HepG2 (cell line): Measurements from ENCODE around the gene CDKN1A. TPM values are rescaled to one million over a fixed set of nuclear protein-coding genes. Genes with fewer than 3 reads are reported as not detected.

ENCODE experiments used
- NR1H2 ChIP-seq: sonication (generic); formaldehyde crosslinking; IDR thresholded peaks from 2 replicates; pipeline ENCODE4 v1.8.1; 2022; ENCODE audit warnings: low read depth, missing genetic modification reagents, borderline replicate concordance
- RFXAP ChIP-seq: sonication (generic); formaldehyde crosslinking; IDR thresholded peaks from 2 replicates; pipeline ENCODE4 v1.4.0; 2020; ENCODE audit warnings: missing genetic modification reagents, borderline replicate concordance
- SIN3A ChIP-seq: IDR thresholded peaks from 2 replicates; pipeline ENCODE4 v1.6.1; 2011; ENCODE audit warnings: low read depth, mild to moderate bottlenecking, control low read depth, low read length, borderline replicate concordance
- SNRNP70 ChIP-seq: fragments of 200-400 bp; formaldehyde crosslinking; IDR thresholded peaks from 2 replicates; pipeline ENCODE4 v1.6.1; 2017; ENCODE audit warnings: mild to moderate bottlenecking, low read depth, low read length, moderate library complexity
- SOX6 ChIP-seq, 2 experiments: fragments of 450-650 bp in 1 of 2; sonication (generic) in 1 of 2; formaldehyde crosslinking in 1 of 2; IDR thresholded peaks; 2 replicates each; pipeline versions ENCODE4 v1.4.0 to v1.6.1; 2017 to 2020; ENCODE audit warnings: antibody characterized with exemption in 1 of 2, mild to moderate bottlenecking in 1 of 2, missing genetic modification reagents in 1 of 2
- TBP ChIP-seq: sonication (generic); formaldehyde crosslinking; IDR thresholded peaks from 2 replicates; pipeline ENCODE4 v1.5.0; 2020; ENCODE audit warnings: missing genetic modification reagents
- ZFP62 ChIP-seq: sonication (generic); formaldehyde crosslinking; IDR thresholded peaks from 2 replicates; pipeline ENCODE4 v1.4.0; 2020; ENCODE audit warnings: missing genetic modification reagents
- ZNF121 ChIP-seq: sonication (generic); formaldehyde crosslinking; IDR thresholded peaks from 2 replicates; pipeline ENCODE4 v1.5.0; 2020; ENCODE audit warnings: mild to moderate bottlenecking, missing genetic modification reagents
- ZNF205 ChIP-seq: IDR thresholded peaks from 2 replicates; pipeline ENCODE4 v1.6.1; 2018; ENCODE audit warnings: missing biosample characterization, missing genetic modification reagents
- ZSCAN21 ChIP-seq: sonication (generic); formaldehyde crosslinking; IDR thresholded peaks from 2 replicates; pipeline ENCODE4 v1.8.0; 2022; ENCODE audit warnings: mild to moderate bottlenecking, missing genetic modification reagents, moderate library complexity, borderline replicate concordance
- polyA plus RNA-seq, 8 experiments: library from polyadenylated mRNA; depleted of rRNA in 3 of 8; stranded (reverse) in 7 of 8; unstranded in 1 of 8; fragments of >200 nt; fragmentation: Illumina TruSeq in 4 of 8; extraction: Trizol in 4 of 8; gene quantifications; 2 replicates each; pipeline versions ENCODE4 v1.2.1 to v1.2.3, GENCODE V29; 2011 to 2016; ENCODE audit warnings: low read depth in 4 of 8, missing spikeins in 1 of 8, mixed read lengths in 1 of 8; ENCODE audit not compliant: insufficient read depth in 1 of 8
- total RNA-seq, 5 experiments: library from RNA; depleted of rRNA; stranded (reverse); fragments of >200 nt; fragmentation: Illumina TruSeq; extraction: Trizol; gene quantifications; 2 replicates each; pipeline ENCODE4 v1.2.3, GENCODE V29; 2016; ENCODE audit warnings: low read depth in 1 of 5
- TF ChIP-seq, protein P1 (sequence below): sonication (generic); formaldehyde crosslinking; IDR thresholded peaks from 2 replicates; pipeline ENCODE4 v1.4.0; 2020; ENCODE audit warnings: missing genetic modification reagents, borderline replicate concordance
- TF ChIP-seq, protein P2 (sequence below): sonication (generic); formaldehyde crosslinking; IDR thresholded peaks from 2 replicates; pipeline ENCODE4 v1.4.0; 2020; ENCODE audit warnings: mild to moderate bottlenecking, missing genetic modification reagents
- TF ChIP-seq, protein P3 (sequence below): sonication (generic); formaldehyde crosslinking; IDR thresholded peaks from 2 replicates; pipeline ENCODE4 v1.4.0; 2020; ENCODE audit warnings: missing genetic modification reagents
- TF ChIP-seq, protein P4 (sequence below): sonication (generic); formaldehyde crosslinking; IDR thresholded peaks from 2 replicates; pipeline ENCODE4 v1.8.0; 2023; ENCODE audit warnings: mild to moderate bottlenecking, missing genetic modification reagents
- TF ChIP-seq, protein P5 (sequence below): sonication (generic); formaldehyde crosslinking; IDR thresholded peaks from 2 replicates; pipeline ENCODE4 v1.4.0; 2020; ENCODE audit warnings: missing genetic modification reagents
- TF ChIP-seq, protein P6 (sequence below): sonication (generic); formaldehyde crosslinking; IDR thresholded peaks from 2 replicates; pipeline ENCODE4 v1.4.0; 2020; ENCODE audit warnings: missing genetic modification reagents; ENCODE audit errors: not compliant biosample characterization

The CDKN1A gene
- total and polyA plus RNA-seq, 2 of the 13 experiments (the other 11 are each of a cell fraction or from before 2014, with no cell fraction given) = 60.7 to 92.1 TPM

DNA sequence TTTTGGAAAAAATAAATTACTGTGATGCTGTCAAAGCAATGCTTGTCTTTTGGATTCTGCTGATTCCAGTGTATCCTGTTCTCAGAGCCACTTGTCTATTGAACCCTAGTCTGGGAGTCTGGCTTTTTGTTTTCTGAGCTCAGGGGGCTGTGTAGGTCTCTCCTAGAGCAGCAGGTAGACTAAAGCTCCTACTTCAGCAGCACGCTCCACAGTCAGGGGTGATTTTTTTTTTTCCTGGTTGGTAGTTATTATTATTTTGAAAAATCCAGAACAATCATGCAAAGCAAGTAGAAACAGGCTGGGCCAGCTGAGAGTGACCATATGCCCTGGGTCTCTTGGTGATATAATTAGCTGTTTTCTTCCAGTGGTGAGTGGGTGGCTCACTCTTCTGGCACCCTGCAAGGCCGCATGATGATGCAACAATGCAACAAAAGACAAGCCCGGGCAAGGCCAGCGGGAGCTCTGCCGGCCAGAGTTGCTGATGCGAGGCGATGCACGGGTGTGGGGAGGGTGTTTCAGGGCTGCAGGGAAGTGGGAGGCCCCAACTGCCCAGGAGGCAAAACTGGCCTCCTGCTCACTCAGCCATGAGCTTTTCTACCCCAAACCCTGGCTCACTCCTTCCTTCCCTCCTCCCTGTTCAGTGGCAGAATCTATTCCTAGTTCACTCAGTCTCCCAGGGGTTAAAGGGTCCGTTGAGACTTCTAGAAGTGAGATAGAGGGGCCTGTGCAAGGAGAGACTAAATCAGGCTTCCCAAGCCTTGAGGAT, 11.5 kb upstream of the CDKN1A start (continued):
- TF ChIP-seq, protein P1, sequence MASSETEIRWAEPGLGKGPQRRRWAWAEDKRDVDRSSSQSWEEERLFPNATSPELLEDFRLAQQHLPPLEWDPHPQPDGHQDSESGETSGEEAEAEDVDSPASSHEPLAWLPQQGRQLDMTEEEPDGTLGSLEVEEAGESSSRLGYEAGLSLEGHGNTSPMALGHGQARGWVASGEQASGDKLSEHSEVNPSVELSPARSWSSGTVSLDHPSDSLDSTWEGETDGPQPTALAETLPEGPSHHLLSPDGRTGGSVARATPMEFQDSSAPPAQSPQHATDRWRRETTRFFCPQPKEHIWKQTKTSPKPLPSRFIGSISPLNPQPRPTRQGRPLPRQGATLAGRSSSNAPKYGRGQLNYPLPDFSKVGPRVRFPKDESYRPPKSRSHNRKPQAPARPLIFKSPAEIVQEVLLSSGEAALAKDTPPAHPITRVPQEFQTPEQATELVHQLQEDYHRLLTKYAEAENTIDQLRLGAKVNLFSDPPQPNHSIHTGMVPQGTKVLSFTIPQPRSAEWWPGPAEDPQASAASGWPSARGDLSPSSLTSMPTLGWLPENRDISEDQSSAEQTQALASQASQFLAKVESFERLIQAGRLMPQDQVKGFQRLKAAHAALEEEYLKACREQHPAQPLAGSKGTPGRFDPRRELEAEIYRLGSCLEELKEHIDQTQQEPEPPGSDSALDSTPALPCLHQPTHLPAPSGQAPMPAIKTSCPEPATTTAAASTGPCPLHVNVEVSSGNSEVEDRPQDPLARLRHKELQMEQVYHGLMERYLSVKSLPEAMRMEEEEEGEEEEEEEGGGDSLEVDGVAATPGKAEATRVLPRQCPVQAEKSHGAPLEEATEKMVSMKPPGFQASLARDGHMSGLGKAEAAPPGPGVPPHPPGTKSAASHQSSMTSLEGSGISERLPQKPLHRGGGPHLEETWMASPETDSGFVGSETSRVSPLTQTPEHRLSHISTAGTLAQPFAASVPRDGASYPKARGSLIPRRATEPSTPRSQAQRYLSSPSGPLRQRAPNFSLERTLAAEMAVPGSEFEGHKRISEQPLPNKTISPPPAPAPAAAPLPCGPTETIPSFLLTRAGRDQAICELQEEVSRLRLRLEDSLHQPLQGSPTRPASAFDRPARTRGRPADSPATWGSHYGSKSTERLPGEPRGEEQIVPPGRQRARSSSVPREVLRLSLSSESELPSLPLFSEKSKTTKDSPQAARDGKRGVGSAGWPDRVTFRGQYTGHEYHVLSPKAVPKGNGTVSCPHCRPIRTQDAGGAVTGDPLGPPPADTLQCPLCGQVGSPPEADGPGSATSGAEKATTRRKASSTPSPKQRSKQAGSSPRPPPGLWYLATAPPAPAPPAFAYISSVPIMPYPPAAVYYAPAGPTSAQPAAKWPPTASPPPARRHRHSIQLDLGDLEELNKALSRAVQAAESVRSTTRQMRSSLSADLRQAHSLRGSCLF = no peak
- TF ChIP-seq NR1H2 = no peak
- TF ChIP-seq SIN3A = no peak
- peak; percentile 81 for TF ChIP-seq ZNF121 (CRISPR knock-in tag)
- TF ChIP-seq ZNF205 (CRISPR knock-in tag) = peak; percentile 90
- TF ChIP-seq ZSCAN21 (CRISPR knock-in tag) = peak; percentile 80
- peak; percentile 34; the same call in 1 of the 2 replicates for TF ChIP-seq TBP
- TF ChIP-seq SNRNP70 = no peak
- peak; percentile 68; the same call in 1 of the 2 replicates for TF ChIP-seq RFXAP
- TF ChIP-seq, protein P2, sequence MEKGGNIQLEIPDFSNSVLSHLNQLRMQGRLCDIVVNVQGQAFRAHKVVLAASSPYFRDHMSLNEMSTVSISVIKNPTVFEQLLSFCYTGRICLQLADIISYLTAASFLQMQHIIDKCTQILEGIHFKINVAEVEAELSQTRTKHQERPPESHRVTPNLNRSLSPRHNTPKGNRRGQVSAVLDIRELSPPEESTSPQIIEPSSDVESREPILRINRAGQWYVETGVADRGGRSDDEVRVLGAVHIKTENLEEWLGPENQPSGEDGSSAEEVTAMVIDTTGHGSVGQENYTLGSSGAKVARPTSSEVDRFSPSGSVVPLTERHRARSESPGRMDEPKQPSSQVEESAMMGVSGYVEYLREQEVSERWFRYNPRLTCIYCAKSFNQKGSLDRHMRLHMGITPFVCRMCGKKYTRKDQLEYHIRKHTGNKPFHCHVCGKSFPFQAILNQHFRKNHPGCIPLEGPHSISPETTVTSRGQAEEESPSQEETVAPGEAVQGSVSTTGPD = peak; percentile 91
- TF ChIP-seq SOX6 (IDR thresholded peaks at IDR 0.05) = no peak
- TF ChIP-seq SOX6 (CRISPR knock-in tag; IDR thresholded peaks at IDR 0.05) = peak; percentile 97
- TF ChIP-seq, protein P3, sequence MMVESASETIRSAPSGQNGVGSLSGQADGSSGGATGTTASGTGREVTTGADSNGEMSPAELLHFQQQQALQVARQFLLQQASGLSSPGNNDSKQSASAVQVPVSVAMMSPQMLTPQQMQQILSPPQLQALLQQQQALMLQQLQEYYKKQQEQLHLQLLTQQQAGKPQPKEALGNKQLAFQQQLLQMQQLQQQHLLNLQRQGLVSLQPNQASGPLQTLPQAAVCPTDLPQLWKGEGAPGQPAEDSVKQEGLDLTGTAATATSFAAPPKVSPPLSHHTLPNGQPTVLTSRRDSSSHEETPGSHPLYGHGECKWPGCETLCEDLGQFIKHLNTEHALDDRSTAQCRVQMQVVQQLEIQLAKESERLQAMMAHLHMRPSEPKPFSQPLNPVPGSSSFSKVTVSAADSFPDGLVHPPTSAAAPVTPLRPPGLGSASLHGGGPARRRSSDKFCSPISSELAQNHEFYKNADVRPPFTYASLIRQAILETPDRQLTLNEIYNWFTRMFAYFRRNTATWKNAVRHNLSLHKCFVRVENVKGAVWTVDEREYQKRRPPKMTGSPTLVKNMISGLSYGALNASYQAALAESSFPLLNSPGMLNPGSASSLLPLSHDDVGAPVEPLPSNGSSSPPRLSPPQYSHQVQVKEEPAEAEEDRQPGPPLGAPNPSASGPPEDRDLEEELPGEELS (CRISPR knock-in tag) = peak; percentile 93
- TF ChIP-seq, protein P4, sequence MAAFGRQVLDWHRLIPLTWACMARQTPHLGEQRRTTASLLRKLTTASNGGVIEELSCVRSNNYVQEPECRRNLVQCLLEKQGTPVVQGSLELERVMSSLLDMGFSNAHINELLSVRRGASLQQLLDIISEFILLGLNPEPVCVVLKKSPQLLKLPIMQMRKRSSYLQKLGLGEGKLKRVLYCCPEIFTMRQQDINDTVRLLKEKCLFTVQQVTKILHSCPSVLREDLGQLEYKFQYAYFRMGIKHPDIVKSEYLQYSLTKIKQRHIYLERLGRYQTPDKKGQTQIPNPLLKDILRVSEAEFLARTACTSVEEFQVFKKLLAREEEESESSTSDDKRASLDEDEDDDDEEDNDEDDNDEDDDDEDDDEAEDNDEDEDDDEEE (CRISPR knock-in tag) = 0 out of 2 replicates have a peak, but pooled peaks have one; percentile 14
- TF ChIP-seq, protein P5, sequence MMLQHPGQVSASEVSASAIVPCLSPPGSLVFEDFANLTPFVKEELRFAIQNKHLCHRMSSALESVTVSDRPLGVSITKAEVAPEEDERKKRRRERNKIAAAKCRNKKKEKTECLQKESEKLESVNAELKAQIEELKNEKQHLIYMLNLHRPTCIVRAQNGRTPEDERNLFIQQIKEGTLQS (CRISPR knock-in tag) = peak; percentile 100
- no peak for TF ChIP-seq ZFP62 (CRISPR knock-in tag)
- TF ChIP-seq, protein P6, sequence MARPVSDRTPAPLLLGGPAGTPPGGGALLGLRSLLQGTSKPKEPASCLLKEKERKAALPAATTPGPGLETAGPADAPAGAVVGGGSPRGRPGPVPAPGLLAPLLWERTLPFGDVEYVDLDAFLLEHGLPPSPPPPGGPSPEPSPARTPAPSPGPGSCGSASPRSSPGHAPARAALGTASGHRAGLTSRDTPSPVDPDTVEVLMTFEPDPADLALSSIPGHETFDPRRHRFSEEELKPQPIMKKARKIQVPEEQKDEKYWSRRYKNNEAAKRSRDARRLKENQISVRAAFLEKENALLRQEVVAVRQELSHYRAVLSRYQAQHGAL (CRISPR knock-in tag) = no peak
